ENCODE data around the gene ZWILCH.
"Not testable (repeated sequence)": the region's sequence is repeated elsewhere in the genome, so short reads cannot be mapped to it uniquely, and the experiment has no call there.

The ZWILCH gene

GRCh38 chr15:66504563-66505429, at the start of gene ZWILCH, which contains the start of gene RPL4:
TSS of gene ZWILCH (plus strand) at chr15:66505326. CDS start at chr15:66505339, 13 bp downstream.
TSS of gene RPL4 (minus strand) at chr15:66504855. CDS start at chr15:66504790, 65 bp downstream.
- DNase-seq (ENCODE audit: low spot score), result peak; percentile 82

- DNase-seq (ENCODE audit: low spot score), result no peak
Measured at GRCh38 chr15:66456211-66456610, 48.9 kb upstream of the ZWILCH start.

- no peak for DNase-seq (ENCODE audit: low spot score)
Measured at GRCh38 chr15:66459818-66460615, 45.1 kb upstream of the ZWILCH start.

GRCh38 chr15:66461294-66461693, 43.8 kb upstream of the ZWILCH start:
- not testable (repeated sequence) for DNase-seq (ENCODE audit: low spot score)

- DNase-seq (ENCODE audit: low spot score), result no peak
Measured at GRCh38 chr15:66461917-66462316, 43.2 kb upstream of the ZWILCH start.

- no peak for DNase-seq (ENCODE audit: low spot score)
Measured at GRCh38 chr15:66462627-66463026, 42.5 kb upstream of the ZWILCH start.

GRCh38 chr15:66465294-66465693, 39.8 kb upstream of the ZWILCH start:
- DNase-seq (ENCODE audit: low spot score), result not testable (repeated sequence)

GRCh38 chr15:66467162-66468040, 37.7 kb upstream of the ZWILCH start:
- not testable (repeated sequence) for DNase-seq (ENCODE audit: low spot score)

- DNase-seq (ENCODE audit: low spot score), result not testable (repeated sequence)
Measured at GRCh38 chr15:66470825-66471224, 34.3 kb upstream of the ZWILCH start.

- DNase-seq (ENCODE audit: low spot score), result no peak
Measured at GRCh38 chr15:66472176-66472999, 32.7 kb upstream of the ZWILCH start.

GRCh38 chr15:66474135-66474534, 31.0 kb upstream of the ZWILCH start:
- DNase-seq (ENCODE audit: low spot score), result no peak

- DNase-seq (ENCODE audit: low spot score), result no peak
Measured at GRCh38 chr15:66474963-66475362, 30.2 kb upstream of the ZWILCH start.

GRCh38 chr15:66476535-66476934, 28.6 kb upstream of the ZWILCH start:
- DNase-seq (ENCODE audit: low spot score), result no peak

- DNase-seq (ENCODE audit: low spot score), result no peak
Measured at GRCh38 chr15:66477011-66477410, 28.1 kb upstream of the ZWILCH start.

GRCh38 chr15:66480267-66480666, 24.9 kb upstream of the ZWILCH start:
- DNase-seq (ENCODE audit: low spot score), result no peak

- no peak for DNase-seq (ENCODE audit: low spot score)
Measured at GRCh38 chr15:66481107-66481856, 23.8 kb upstream of the ZWILCH start.

- no peak for DNase-seq (ENCODE audit: low spot score)
Measured at GRCh38 chr15:66482539-66482938, 22.6 kb upstream of the ZWILCH start.

GRCh38 chr15:66483131-66483566, 22.0 kb upstream of the ZWILCH start:
- DNase-seq (ENCODE audit: low spot score), result no peak

- DNase-seq (ENCODE audit: low spot score), result no peak
Measured at GRCh38 chr15:66484539-66485112, 20.5 kb upstream of the ZWILCH start.

- DNase-seq (ENCODE audit: low spot score), result no peak
Measured at GRCh38 chr15:66486887-66487286, 18.2 kb upstream of the ZWILCH start.
